CD4-positive, alpha-beta T cell (primary cell): ENCODE measurements around the gene SNAPC3. TPM values are rescaled to one million over a fixed set of nuclear protein-coding genes. Genes with fewer than 3 reads are reported as not detected.
"Not testable (repeated sequence)": the region's sequence is repeated elsewhere in the genome, so short reads cannot be mapped to it uniquely, and the experiment has no call there.

Source experiments
- ATAC-seq: fragments of 200-7000 bp; cut with Tn5 transposase; one replicate; pipeline ENCODE4 v1.10.0; 2022; ENCODE audit warnings: mild to moderate bottlenecking; ENCODE audit not compliant: poor library complexity
- CTCF ChIA-PET: fragments of 350-600 bp; sonication (Branson Sonifier 250); formaldehyde crosslinking; loops from one replicate; lab custom pipeline; 2021; ENCODE audit warnings: antibody characterized with exemption, inconsistent platforms; lab: Charles Lee
- POLR2A ChIA-PET: fragments of 350-600 bp; sonication (Branson Sonifier 250); formaldehyde crosslinking; loops from one replicate; lab custom pipeline; 2021; ENCODE audit warnings: antibody characterized with exemption, inconsistent platforms; lab: Charles Lee
- DNase-seq, 14 experiments: peaks; one replicate each; pipeline ENCODE4 v3.0.0-alpha.2; 2013 to 2020; ENCODE audit warnings: mixed read lengths in 2 of 14
- H3K27ac ChIP-seq, 2 donors: one replicate each; pipeline versions ENCODE4 v1.5.1 to v1.7.0; 2013; ENCODE audit warnings: low read length in 2 of 2, low read depth in 1 of 2, mild to moderate bottlenecking in 1 of 2
- H3K27me3 ChIP-seq, 2 experiments: 1 replicate in 1 of 2; 2 replicates in 1 of 2; pipeline versions ENCODE4 v1.6.1 to v1.7.0; 2013; ENCODE audit warnings: low read length in 2 of 2, control low read depth in 1 of 2, mild to moderate bottlenecking in 1 of 2, moderate library complexity in 1 of 2; ENCODE audit not compliant: insufficient read depth in 2 of 2, control insufficient read depth in 1 of 2
- H3K36me3 ChIP-seq: one replicate; pipeline ENCODE4 v1.6.1; 2013; ENCODE audit warnings: low read length, control low read depth; ENCODE audit not compliant: insufficient read depth
- H3K4me1 ChIP-seq: one replicate; pipeline ENCODE4 v1.6.1; 2013; ENCODE audit warnings: low read length, control low read depth; ENCODE audit not compliant: insufficient read depth
- H3K4me3 ChIP-seq: one replicate; pipeline ENCODE4 v1.5.1; 2013; ENCODE audit warnings: mild to moderate bottlenecking, low read length, moderate library complexity
- H3K9me3 ChIP-seq, 2 experiments: 1 replicate in 1 of 2; 2 replicates in 1 of 2; pipeline versions ENCODE4 v1.6.1 to v1.7.0; 2013; ENCODE audit warnings: low read length in 2 of 2, mild to moderate bottlenecking in 2 of 2, control low read depth in 1 of 2, moderate library complexity in 1 of 2; ENCODE audit not compliant: control insufficient read depth in 1 of 2, insufficient read depth in 1 of 2
- H3K27ac Mint-ChIP-seq: one replicate; pipeline ENCODE4 v1.8.0; 2020; ENCODE audit warnings: mixed read lengths
- H3K27me3 Mint-ChIP-seq: one replicate; pipeline ENCODE4 v1.8.0; 2021; ENCODE audit warnings: mixed read lengths
- H3K36me3 Mint-ChIP-seq: one replicate; pipeline ENCODE4 v1.8.0; 2021; ENCODE audit warnings: low read depth, mixed read lengths
- H3K4me1 Mint-ChIP-seq: one replicate; pipeline ENCODE4 v1.8.0; 2021; ENCODE audit warnings: low read depth, mixed read lengths
- H3K4me3 Mint-ChIP-seq: one replicate; pipeline ENCODE4 v1.8.0; 2020; ENCODE audit warnings: mild to moderate bottlenecking, mixed read lengths
- H3K9me3 Mint-ChIP-seq: one replicate; pipeline ENCODE4 v1.8.0; 2020; ENCODE audit warnings: mixed read lengths
- intact Hi-C, 2 experiments: fragments of 100-400 bp; cut with DNase I in 1 of 2; cut with micrococcal nuclease in 1 of 2; formaldehyde crosslinking; loops; one replicate each; pipeline versions ENCODE4 v1.15.1 to v1.9.0; 2023 to 2025; cut with DNase I, micrococcal nuclease
- total RNA-seq, 174 experiments: library from RNA in 2 of 174; stranded (reverse) in 2 of 174; gene quantifications; one replicate each; pipeline ENCODE4 v1.2.3 and lab custom pipeline; 2021 to 2026
- TF ChIP-seq, protein P1 (sequence below): fragments of 200-600 bp; IDR thresholded peaks from one replicate; pipeline ENCODE4 v1.8.0; 2022; ENCODE audit warnings: antibody characterized with exemption, mild to moderate bottlenecking

SNAPC3 gene
- total RNA-seq, 2 experiments from 2014 or later = 3.3 to 4.7 TPM

DNA sequence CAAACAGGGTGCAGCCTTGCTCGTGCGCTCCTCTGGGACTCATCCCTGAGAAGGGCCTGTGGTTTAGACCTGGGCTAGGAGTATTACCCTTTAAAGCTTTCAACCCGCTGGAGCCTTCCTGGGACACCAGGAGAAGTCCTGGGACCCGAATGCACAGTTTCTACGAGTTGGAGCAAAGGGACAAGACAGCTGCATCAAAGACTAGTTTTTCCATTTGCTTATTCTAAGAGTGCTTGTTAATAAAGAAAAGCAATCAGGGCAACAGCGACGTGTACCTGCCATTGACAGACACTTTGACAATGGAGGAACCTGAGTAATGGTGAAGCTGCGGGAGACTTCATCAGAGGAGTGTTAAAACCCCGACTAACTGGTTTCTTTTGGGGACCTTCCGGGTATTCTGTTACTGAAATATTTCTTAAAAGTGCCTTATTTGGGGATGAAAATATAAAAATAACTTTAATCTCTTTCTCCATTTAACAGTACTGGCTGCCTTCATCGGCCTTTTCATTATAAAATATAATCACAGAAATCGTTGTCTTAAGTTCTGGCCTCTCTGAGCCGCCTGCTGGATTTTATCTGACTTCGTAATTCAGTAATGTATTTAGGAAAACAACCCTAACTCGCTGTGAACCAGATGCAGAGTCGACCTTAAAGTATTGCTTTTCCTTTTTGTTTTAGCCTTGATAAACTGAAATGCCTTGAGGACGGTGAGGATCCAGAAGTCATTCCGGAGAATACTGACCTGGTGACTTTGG is 732 bp downstream of the SNAPC3 start:
- intact Hi-C loops = loop anchor here (2.0 to 5.0 kb wide), 9 partner anchors 66 to 213 kb away; partner anchors contain the start of genes CCDC171 (in 1 of the 2), PSIP1 (in 1 of the 2) and TTC39B (in 1 of the 2)
- H3K36me3 Mint-ChIP-seq = peaks cover 49% of the 10 kb centered on the region
- Histone ChIP-seq H3K36me3 (peaks cover 28% of the 10 kb centered on the region), H3K27ac (peak overlapping the region; percentile 33 to 38), H3K4me1 (peaks cover 24% of the 10 kb centered on the region), H3K9me3 (no peaks in the 10 kb centered on the region), H3K4me3 (peak overlapping the region; percentile 89), H3K27me3 (no peaks in the 10 kb centered on the region)
- peaks cover 52% of the 10 kb centered on the region for H3K4me1 Mint-ChIP-seq
- ChIA-PET CTCF (interaction anchor here (0.8 to 1.7 kb wide), 3 partner anchors 10 to 146 kb away, joined by 4 to 5 read pairs (median 4); no protein-coding TSS in a partner anchor), POLR2A (interaction anchor here (0.6 to 3.9 kb wide), 10 partner anchors 9 to 211 kb away, joined by 3 to 33 read pairs (median 5); partner anchors contain the start of genes CCDC171 and PSIP1)
- no peaks in the 10 kb centered on the region for H3K9me3 Mint-ChIP-seq
- H3K27ac Mint-ChIP-seq = peak overlapping the region; percentile 96
- ATAC-seq = no peak
- TF ChIP-seq, protein P1, sequence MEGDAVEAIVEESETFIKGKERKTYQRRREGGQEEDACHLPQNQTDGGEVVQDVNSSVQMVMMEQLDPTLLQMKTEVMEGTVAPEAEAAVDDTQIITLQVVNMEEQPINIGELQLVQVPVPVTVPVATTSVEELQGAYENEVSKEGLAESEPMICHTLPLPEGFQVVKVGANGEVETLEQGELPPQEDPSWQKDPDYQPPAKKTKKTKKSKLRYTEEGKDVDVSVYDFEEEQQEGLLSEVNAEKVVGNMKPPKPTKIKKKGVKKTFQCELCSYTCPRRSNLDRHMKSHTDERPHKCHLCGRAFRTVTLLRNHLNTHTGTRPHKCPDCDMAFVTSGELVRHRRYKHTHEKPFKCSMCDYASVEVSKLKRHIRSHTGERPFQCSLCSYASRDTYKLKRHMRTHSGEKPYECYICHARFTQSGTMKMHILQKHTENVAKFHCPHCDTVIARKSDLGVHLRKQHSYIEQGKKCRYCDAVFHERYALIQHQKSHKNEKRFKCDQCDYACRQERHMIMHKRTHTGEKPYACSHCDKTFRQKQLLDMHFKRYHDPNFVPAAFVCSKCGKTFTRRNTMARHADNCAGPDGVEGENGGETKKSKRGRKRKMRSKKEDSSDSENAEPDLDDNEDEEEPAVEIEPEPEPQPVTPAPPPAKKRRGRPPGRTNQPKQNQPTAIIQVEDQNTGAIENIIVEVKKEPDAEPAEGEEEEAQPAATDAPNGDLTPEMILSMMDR = no peak
- peak in 6 of 14 experiments; percentile 2 to 40 (median 18) for DNase-seq
- H3K4me3 Mint-ChIP-seq = peak overlapping the region; percentile 96
- H3K27me3 Mint-ChIP-seq = no peaks in the 10 kb centered on the region

DNA sequence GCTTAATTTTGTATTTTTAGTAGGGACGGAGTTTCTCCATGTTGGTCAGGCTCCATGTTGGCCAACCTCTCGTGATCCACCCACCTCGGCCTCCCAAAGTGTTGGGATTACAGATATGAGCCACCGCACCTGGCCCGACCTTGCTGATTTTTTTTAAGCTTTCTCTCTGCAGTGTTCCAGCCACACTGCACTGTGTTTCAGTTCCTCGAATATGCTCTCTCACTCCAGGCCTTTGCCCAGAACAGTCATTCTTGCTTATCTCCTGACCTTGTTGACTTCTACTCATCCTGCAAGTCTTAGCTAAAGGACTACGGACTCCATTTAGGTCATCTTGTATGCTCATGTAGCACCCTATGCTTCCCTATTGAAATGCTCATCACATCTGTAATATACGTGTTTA is 3.3 kb downstream of the SNAPC3 start:
- DNase-seq = no peak
- Histone ChIP-seq H3K9me3 (no peaks in the 10 kb centered on the region), H3K27ac (no peak overlapping the region), H3K27me3 (no peaks in the 10 kb centered on the region), H3K4me3 (no peak overlapping the region), H3K36me3 (peaks cover 28% of the 10 kb centered on the region), H3K4me1 (peaks cover 27% of the 10 kb centered on the region)
- H3K36me3 Mint-ChIP-seq = peaks cover 75% of the 10 kb centered on the region
- peaks cover 78% of the 10 kb centered on the region for H3K4me1 Mint-ChIP-seq
- no peaks in the 10 kb centered on the region for H3K9me3 Mint-ChIP-seq
- CTCF ChIA-PET = interaction anchor here (1.1 kb wide), 1 partner anchor 198 kb away, joined by 3 read pairs; no protein-coding TSS in a partner anchor
- peak overlapping the region; percentile 65 for H3K4me3 Mint-ChIP-seq
- POLR2A ChIA-PET = interaction anchor here (1.1 kb wide), 1 partner anchor 116 kb away, joined by 3 read pairs; no protein-coding TSS in a partner anchor
- intact Hi-C loops = no loop called here
- no peaks in the 10 kb centered on the region for H3K27me3 Mint-ChIP-seq
- H3K27ac Mint-ChIP-seq = no peak overlapping the region
- ATAC-seq = no peak
- TF ChIP-seq, protein P1 = no peak

GRCh38 chr9:15427702-15428101 is 5.0 kb downstream of the SNAPC3 start:
- H3K27me3 ChIP-seq, H3K4me3 ChIP-seq, H3K27me3 Mint-ChIP-seq, H3K27ac Mint-ChIP-seq, intact Hi-C loops, H3K27ac ChIP-seq, H3K9me3 ChIP-seq, H3K4me3 Mint-ChIP-seq, H3K9me3 Mint-ChIP-seq, ATAC-seq: not testable (repeated sequence)
- peaks cover 28% of the 10 kb centered on the region for H3K36me3 ChIP-seq
- ChIA-PET POLR2A (interaction anchor here (0.6 to 0.7 kb wide), 2 partner anchors 83 to 84 kb away, joined by 3 read pairs; partner anchors contain the start of gene PSIP1), CTCF (interaction anchor here (0.6 kb wide), 1 partner anchor 41 kb away, joined by 3 read pairs; no protein-coding TSS in a partner anchor)
- peaks cover 21% of the 10 kb centered on the region for H3K4me1 ChIP-seq
- Mint-ChIP-seq H3K4me1 (peaks cover 75% of the 10 kb centered on the region), H3K36me3 (peaks cover 81% of the 10 kb centered on the region)
- peak in 1 of 14 experiments; percentile 11 for DNase-seq
